NCI-H345 (cell line): ENCODE data around the gene CXCL10.

Experiments used
- DNase-seq: peaks from one replicate; lab custom pipeline; 2025; lab: John Stamatoyannopoulos, UW

Gene CXCL10

GRCh38 chr4:75992462-75992861, 30.8 kb downstream of the CXCL10 start:
- DNase-seq = no peak

- no peak for DNase-seq
Observed at GRCh38 chr4:75989846-75990528, 33.3 kb downstream of the CXCL10 start.

GRCh38 chr4:75985116-75985515, 38.2 kb downstream of the CXCL10 start:
- no peak for DNase-seq

- DNase-seq = no peak
Observed at GRCh38 chr4:75980576-75980975, 42.7 kb downstream of the CXCL10 start.

- DNase-seq = no peak
Observed at GRCh38 chr4:75976177-75976576, 47.1 kb downstream of the CXCL10 start.

- no peak for DNase-seq
Observed at GRCh38 chr4:75973766-75974165, 49.5 kb downstream of the CXCL10 start.
